CD4-positive, alpha-beta T cell (primary cell): ENCODE results near the gene AFF3. TPM values are rescaled to one million over a fixed set of nuclear protein-coding genes. Genes with fewer than 3 reads are reported as not detected.

Experiments used
- ATAC-seq: fragments of 200-7000 bp; cut with Tn5 transposase; one replicate; pipeline ENCODE4 v1.10.0; 2022; ENCODE audit warnings: mild to moderate bottlenecking; ENCODE audit not compliant: poor library complexity
- CTCF ChIA-PET: fragments of 350-600 bp; sonication (Branson Sonifier 250); formaldehyde crosslinking; loops from one replicate; lab custom pipeline; 2021; ENCODE audit warnings: antibody characterized with exemption, inconsistent platforms; lab: Charles Lee
- POLR2A ChIA-PET: fragments of 350-600 bp; sonication (Branson Sonifier 250); formaldehyde crosslinking; loops from one replicate; lab custom pipeline; 2021; ENCODE audit warnings: antibody characterized with exemption, inconsistent platforms; lab: Charles Lee
- DNase-seq, 14 experiments: peaks; one replicate each; pipeline ENCODE4 v3.0.0-alpha.2; 2013 to 2020; ENCODE audit warnings: mixed read lengths in 2 of 14
- H3K27ac ChIP-seq, 2 donors: one replicate each; pipeline versions ENCODE4 v1.5.1 to v1.7.0; 2013; ENCODE audit warnings: low read length in 2 of 2, low read depth in 1 of 2, mild to moderate bottlenecking in 1 of 2
- H3K27me3 ChIP-seq, 2 experiments: 1 replicate in 1 of 2; 2 replicates in 1 of 2; pipeline versions ENCODE4 v1.6.1 to v1.7.0; 2013; ENCODE audit warnings: low read length in 2 of 2, control low read depth in 1 of 2, mild to moderate bottlenecking in 1 of 2, moderate library complexity in 1 of 2; ENCODE audit not compliant: insufficient read depth in 2 of 2, control insufficient read depth in 1 of 2
- H3K36me3 ChIP-seq: one replicate; pipeline ENCODE4 v1.6.1; 2013; ENCODE audit warnings: low read length, control low read depth; ENCODE audit not compliant: insufficient read depth
- H3K4me1 ChIP-seq: one replicate; pipeline ENCODE4 v1.6.1; 2013; ENCODE audit warnings: low read length, control low read depth; ENCODE audit not compliant: insufficient read depth
- H3K4me3 ChIP-seq: one replicate; pipeline ENCODE4 v1.5.1; 2013; ENCODE audit warnings: mild to moderate bottlenecking, low read length, moderate library complexity
- H3K9me3 ChIP-seq, 2 experiments: 1 replicate in 1 of 2; 2 replicates in 1 of 2; pipeline versions ENCODE4 v1.6.1 to v1.7.0; 2013; ENCODE audit warnings: low read length in 2 of 2, mild to moderate bottlenecking in 2 of 2, control low read depth in 1 of 2, moderate library complexity in 1 of 2; ENCODE audit not compliant: control insufficient read depth in 1 of 2, insufficient read depth in 1 of 2
- H3K27ac Mint-ChIP-seq: one replicate; pipeline ENCODE4 v1.8.0; 2020; ENCODE audit warnings: mixed read lengths
- H3K27me3 Mint-ChIP-seq: one replicate; pipeline ENCODE4 v1.8.0; 2021; ENCODE audit warnings: mixed read lengths
- H3K36me3 Mint-ChIP-seq: one replicate; pipeline ENCODE4 v1.8.0; 2021; ENCODE audit warnings: low read depth, mixed read lengths
- H3K4me1 Mint-ChIP-seq: one replicate; pipeline ENCODE4 v1.8.0; 2021; ENCODE audit warnings: low read depth, mixed read lengths
- H3K4me3 Mint-ChIP-seq: one replicate; pipeline ENCODE4 v1.8.0; 2020; ENCODE audit warnings: mild to moderate bottlenecking, mixed read lengths
- H3K9me3 Mint-ChIP-seq: one replicate; pipeline ENCODE4 v1.8.0; 2020; ENCODE audit warnings: mixed read lengths
- CTCF ChIP-seq: fragments of 200-600 bp; IDR thresholded peaks from one replicate; pipeline ENCODE4 v1.8.0; 2022; ENCODE audit warnings: antibody characterized with exemption, mild to moderate bottlenecking
- intact Hi-C, 2 experiments: fragments of 100-400 bp; cut with DNase I in 1 of 2; cut with micrococcal nuclease in 1 of 2; formaldehyde crosslinking; loops; one replicate each; pipeline versions ENCODE4 v1.15.1 to v1.9.0; 2023 to 2025; cut with DNase I, micrococcal nuclease
- total RNA-seq, 174 experiments: library from RNA in 2 of 174; stranded (reverse) in 2 of 174; gene quantifications; one replicate each; pipeline ENCODE4 v1.2.3 and lab custom pipeline; 2021 to 2026

Gene AFF3
- total RNA-seq, 2 experiments from 2014 or later = 15.4 to 15.7 TPM

GRCh38 chr2:99645960-99646359 is 496.4 kb downstream of the AFF3 start:
- peaks cover 2% of the 10 kb centered on the region for H3K9me3 Mint-ChIP-seq
- no peaks in the 10 kb centered on the region for H3K4me1 Mint-ChIP-seq
- DNase-seq (no peak), ATAC-seq (no peak)
- H3K27me3 Mint-ChIP-seq = no peaks in the 10 kb centered on the region
- no peaks in the 10 kb centered on the region for H3K9me3 ChIP-seq
- intact Hi-C loops = no loop called here
- no peak overlapping the region for H3K27ac Mint-ChIP-seq
- H3K27me3 ChIP-seq = no peaks in the 10 kb centered on the region
- no peaks in the 10 kb centered on the region for H3K36me3 ChIP-seq
- H3K4me1 ChIP-seq = no peaks in the 10 kb centered on the region
- no peak overlapping the region for H3K4me3 ChIP-seq
- peaks cover 23% of the 10 kb centered on the region for H3K36me3 Mint-ChIP-seq
- H3K27ac ChIP-seq = no peak overlapping the region
- TF ChIP-seq CTCF = no peak
- ChIA-PET CTCF (no interaction called here), POLR2A (no interaction called here)
- no peak overlapping the region for H3K4me3 Mint-ChIP-seq

- intact Hi-C loops = no loop called here
- Histone ChIP-seq H3K27ac (no peak overlapping the region), H3K4me1 (no peaks in the 10 kb centered on the region), H3K4me3 (no peak overlapping the region), H3K27me3 (no peaks in the 10 kb centered on the region), H3K9me3 (no peaks in the 10 kb centered on the region), H3K36me3 (no peaks in the 10 kb centered on the region)
- TF ChIP-seq CTCF = no peak
- ChIA-PET CTCF (no interaction called here), POLR2A (no interaction called here)
- Mint-ChIP-seq H3K36me3 (peaks cover 23% of the 10 kb centered on the region), H3K9me3 (peaks cover 2% of the 10 kb centered on the region), H3K27ac (no peak overlapping the region), H3K4me3 (no peak overlapping the region), H3K4me1 (no peaks in the 10 kb centered on the region), H3K27me3 (no peaks in the 10 kb centered on the region)
- ATAC-seq (no peak), DNase-seq (no peak)
These were observed 498.0 kb downstream of the AFF3 start for GRCh38 chr2:99644419-99644787.

GRCh38 chr2:99643787-99644418 is 498.5 kb downstream of the AFF3 start:
- POLR2A ChIA-PET = no interaction called here
- Histone ChIP-seq H3K9me3 (no peaks in the 10 kb centered on the region), H3K4me3 (no peak overlapping the region), H3K27me3 (no peaks in the 10 kb centered on the region), H3K36me3 (no peaks in the 10 kb centered on the region), H3K4me1 (no peaks in the 10 kb centered on the region), H3K27ac (no peak overlapping the region)
- TF ChIP-seq CTCF = no peak
- no peak overlapping the region for H3K4me3 Mint-ChIP-seq
- H3K27ac Mint-ChIP-seq = no peak overlapping the region
- no peak for ATAC-seq
- no peaks in the 10 kb centered on the region for H3K4me1 Mint-ChIP-seq
- CTCF ChIA-PET = no interaction called here
- intact Hi-C loops = no loop called here
- peaks cover 2% of the 10 kb centered on the region for H3K9me3 Mint-ChIP-seq
- DNase-seq = no peak
- H3K36me3 Mint-ChIP-seq = peaks cover 22% of the 10 kb centered on the region
- no peaks in the 10 kb centered on the region for H3K27me3 Mint-ChIP-seq
